HepG2 (cell line): ENCODE measurements around the gene HIVEP2.

Experiments used
- CEBPB ChIP-seq: IDR thresholded peaks from 2 replicates; pipeline ENCODE4 v1.6.1; 2011; ENCODE audit warnings: low read depth, low read length, improper control_type of control experiment, borderline replicate concordance
- DNMT1 ChIP-seq: sonication (generic); formaldehyde crosslinking; IDR thresholded peaks from 2 replicates; pipeline ENCODE4 v1.5.1; 2020; ENCODE audit warnings: mild to moderate bottlenecking, missing genetic modification reagents
- POLR2AphosphoS5 ChIP-seq: IDR thresholded peaks from 2 replicates; pipeline ENCODE4 v1.6.1; 2012; ENCODE audit warnings: low read depth, low read length
- RXRA ChIP-seq: sonication (generic); formaldehyde crosslinking; IDR thresholded peaks from 2 replicates; pipeline ENCODE4 v1.5.1; 2020; ENCODE audit warnings: missing genetic modification reagents

DNA sequence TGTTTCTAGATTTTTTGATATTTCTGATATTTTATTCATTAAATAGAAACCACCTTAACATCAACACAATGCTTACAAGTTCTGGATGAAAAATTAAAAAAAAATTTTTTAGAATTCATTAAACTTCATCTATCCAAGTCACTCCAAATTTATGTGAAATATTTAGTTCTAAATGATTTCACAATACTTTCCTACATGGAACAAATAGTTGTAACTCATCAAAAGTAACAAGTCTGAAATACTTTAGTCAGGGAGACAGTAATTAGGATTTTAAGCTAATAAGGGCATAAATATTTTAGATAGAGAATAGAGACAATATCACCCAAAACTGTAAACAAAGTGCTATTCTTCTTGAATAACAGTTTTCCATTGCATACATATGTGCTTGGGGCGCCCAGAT is 147.8 kb downstream of the HIVEP2 start:
- TF ChIP-seq DNMT1 = no peak
- TF ChIP-seq POLR2AphosphoS5 = no peak
- TF ChIP-seq RXRA (CRISPR knock-in tag) = no peak
- peak; percentile 69; the same call in 1 of the 2 replicates for TF ChIP-seq CEBPB
